Ovary (tissue), 3 donors: ENCODE measurements around the gene ST6GALNAC3.

Experiments
- EP300 ChIP-seq: sonication (generic); formaldehyde crosslinking; IDR thresholded peaks from one replicate; pipeline ENCODE4 v1.6.1; 2017; ENCODE audit warnings: antibody characterized with exemption
- POLR2A ChIP-seq: fragments of 450-650 bp; IDR thresholded peaks from one replicate; pipeline ENCODE4 v1.6.1; 2017; ENCODE audit warnings: antibody characterized with exemption, mild to moderate bottlenecking, moderate library complexity
- TF ChIP-seq, protein P1 (sequence below), 3 donors: fragments of 450-650 bp in 2 of 3; fragments of 200-600 bp in 1 of 3; IDR thresholded peaks; one replicate each; pipeline versions ENCODE4 v1.5.1 to v1.8.0; 2016 to 2022; ENCODE audit warnings: antibody characterized with exemption in 3 of 3, mild to moderate bottlenecking in 1 of 3
- donor health status: DM: no; HTN: no; CAD: no.

DNA sequence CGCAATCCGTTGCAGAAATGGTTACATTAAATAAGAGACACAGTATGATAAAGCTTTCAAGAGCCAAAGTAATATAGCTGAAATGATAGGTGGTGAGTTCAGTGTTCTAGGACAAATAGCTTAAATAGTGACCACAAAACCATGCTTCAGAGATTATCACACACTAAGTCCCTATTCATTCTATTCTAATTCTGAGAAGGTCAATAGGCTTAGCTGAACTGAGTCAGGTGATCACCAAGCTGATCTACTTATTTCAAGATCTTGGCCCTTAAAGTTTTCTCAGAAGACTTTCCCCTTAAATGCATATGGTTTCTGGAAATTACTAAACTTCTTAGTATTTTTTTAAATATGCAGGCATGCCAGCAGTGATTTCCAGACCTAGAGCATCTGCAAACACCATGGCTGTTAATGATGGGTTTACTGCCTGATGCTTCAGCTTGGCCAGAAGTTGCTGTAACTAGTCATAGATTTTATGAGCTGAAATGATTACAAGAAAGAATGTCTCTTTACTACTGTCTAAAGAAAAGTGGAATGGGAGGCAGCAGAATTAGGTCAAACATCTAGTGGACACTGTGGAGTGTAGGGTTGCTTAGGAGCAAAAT lies 242.9 kb downstream of the ST6GALNAC3 start:
- TF ChIP-seq POLR2A, result no peak
- TF ChIP-seq, protein P1, sequence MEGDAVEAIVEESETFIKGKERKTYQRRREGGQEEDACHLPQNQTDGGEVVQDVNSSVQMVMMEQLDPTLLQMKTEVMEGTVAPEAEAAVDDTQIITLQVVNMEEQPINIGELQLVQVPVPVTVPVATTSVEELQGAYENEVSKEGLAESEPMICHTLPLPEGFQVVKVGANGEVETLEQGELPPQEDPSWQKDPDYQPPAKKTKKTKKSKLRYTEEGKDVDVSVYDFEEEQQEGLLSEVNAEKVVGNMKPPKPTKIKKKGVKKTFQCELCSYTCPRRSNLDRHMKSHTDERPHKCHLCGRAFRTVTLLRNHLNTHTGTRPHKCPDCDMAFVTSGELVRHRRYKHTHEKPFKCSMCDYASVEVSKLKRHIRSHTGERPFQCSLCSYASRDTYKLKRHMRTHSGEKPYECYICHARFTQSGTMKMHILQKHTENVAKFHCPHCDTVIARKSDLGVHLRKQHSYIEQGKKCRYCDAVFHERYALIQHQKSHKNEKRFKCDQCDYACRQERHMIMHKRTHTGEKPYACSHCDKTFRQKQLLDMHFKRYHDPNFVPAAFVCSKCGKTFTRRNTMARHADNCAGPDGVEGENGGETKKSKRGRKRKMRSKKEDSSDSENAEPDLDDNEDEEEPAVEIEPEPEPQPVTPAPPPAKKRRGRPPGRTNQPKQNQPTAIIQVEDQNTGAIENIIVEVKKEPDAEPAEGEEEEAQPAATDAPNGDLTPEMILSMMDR (IDR thresholded peaks at IDR 0.05), result no peak
- TF ChIP-seq EP300, result no peak
